Measurements from ENCODE around the gene CD1E.

The CD1E gene

DNA sequence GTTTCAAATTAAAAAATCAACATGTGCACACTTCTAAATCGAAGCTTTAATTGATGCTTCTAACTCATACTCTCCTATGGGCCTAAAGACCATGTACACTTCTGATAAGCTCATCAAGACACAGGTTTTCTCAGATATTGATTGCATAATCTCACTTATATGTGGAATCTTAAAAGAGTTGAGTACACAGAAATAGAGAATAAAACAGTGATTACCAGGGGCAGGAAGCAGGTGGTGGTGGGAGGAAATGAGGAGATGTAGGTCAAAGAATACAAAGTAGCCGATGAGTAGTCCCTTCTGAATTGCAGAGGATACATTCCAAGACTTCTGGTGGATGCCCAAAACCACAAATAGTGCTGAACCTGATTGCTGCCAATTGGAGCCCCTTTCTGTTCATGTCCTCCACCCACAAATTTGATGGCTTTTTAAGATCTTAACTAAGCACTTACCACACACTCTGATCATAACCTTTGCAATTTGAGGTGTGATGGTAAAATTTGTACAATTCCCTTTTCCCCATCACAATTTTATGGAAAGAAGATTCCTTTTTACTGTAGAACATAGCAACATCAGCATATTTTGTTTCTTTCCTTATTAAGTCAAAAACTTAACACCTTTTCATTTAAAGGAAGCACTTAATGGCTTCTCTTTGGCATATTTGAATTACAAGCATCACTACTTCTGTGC, 19.0 kb upstream of the CD1E start:
- TF ChIP-seq GATA2 (IDR thresholded peaks at IDR 0.05; ENCODE audit: low read depth, low read length) (no peak), GATA3 (IDR thresholded peaks at IDR 0.05; ENCODE audit: low read depth, low read length) (no peak)

DNA sequence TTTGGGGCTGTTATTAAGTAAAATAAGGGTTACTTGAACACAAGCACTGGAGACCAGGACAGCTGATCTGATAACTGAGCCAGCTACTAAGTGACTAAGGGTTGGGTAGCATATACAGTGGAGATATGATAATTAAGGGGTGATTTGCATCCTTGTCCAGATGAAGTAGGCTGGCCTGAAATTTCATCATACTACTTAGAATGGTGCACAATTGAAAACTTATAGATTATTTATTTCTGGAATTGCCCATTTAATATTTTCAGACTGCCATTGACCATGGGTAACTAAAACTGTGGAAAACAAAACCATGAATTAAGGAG, 18.5 kb upstream of the CD1E start:
- TF ChIP-seq GATA3 (IDR thresholded peaks at IDR 0.05; ENCODE audit: low read depth, low read length), result no peak
- no peak for TF ChIP-seq GATA2 (IDR thresholded peaks at IDR 0.05; ENCODE audit: low read depth, low read length)

DNA sequence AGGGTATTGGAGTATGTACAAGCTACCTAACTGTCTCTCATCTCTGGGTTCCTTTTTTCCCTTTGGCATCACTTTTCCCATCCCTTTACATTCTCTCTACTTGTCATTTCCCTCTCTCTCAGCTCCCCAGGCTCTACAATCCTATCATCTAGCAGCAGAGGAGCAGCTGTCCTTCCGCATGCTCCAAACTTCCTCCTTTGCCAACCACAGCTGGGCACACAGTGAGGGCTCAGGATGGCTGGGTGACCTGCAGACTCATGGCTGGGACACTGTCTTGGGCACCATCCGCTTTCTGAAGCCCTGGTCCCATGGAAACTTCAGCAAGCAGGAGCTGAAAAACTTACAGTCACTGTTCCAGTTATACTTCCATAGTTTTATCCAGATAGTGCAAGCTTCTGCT, 561 bp downstream of the CD1E start:
- no peak for TF ChIP-seq GATA2 (IDR thresholded peaks at IDR 0.05; ENCODE audit: low read depth, low read length)
- no peak for TF ChIP-seq GATA3 (IDR thresholded peaks at IDR 0.05; ENCODE audit: low read depth, low read length)

GRCh38 chr1:158355773-158356285, 2.1 kb downstream of the CD1E start:
- no peak for TF ChIP-seq GATA3 (IDR thresholded peaks at IDR 0.05; ENCODE audit: low read depth, low read length)
- no peak for TF ChIP-seq GATA2 (IDR thresholded peaks at IDR 0.05; ENCODE audit: low read depth, low read length)

DNA sequence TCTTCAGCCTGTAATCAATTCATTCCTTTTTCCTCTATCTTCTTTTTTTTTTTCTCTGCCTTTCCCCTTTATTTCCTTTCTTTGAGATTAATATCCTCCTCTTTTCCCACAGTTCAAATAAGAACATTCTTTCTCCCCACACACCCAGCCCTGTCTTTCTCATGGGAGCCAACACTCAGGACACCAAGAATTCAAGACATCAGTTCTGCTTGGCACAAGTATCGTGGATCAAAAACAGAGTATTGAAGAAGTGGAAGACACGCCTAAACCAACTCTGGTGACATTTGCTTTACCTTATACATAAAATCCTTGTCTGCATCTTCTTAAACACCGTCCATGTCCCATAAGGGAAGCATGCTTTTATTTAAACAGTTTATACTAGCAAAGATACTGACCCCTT, 2.9 kb downstream of the CD1E start:
- TF ChIP-seq GATA3 (IDR thresholded peaks at IDR 0.05; ENCODE audit: low read depth, low read length) (no peak), GATA2 (IDR thresholded peaks at IDR 0.05; ENCODE audit: low read depth, low read length) (no peak)

- no peak for TF ChIP-seq GATA3 (IDR thresholded peaks at IDR 0.05; ENCODE audit: low read depth, low read length)
- TF ChIP-seq GATA2 (IDR thresholded peaks at IDR 0.05; ENCODE audit: low read depth, low read length), result no peak
These were observed 3.7 kb downstream of the CD1E start for GRCh38 chr1:158357441-158357840.

DNA sequence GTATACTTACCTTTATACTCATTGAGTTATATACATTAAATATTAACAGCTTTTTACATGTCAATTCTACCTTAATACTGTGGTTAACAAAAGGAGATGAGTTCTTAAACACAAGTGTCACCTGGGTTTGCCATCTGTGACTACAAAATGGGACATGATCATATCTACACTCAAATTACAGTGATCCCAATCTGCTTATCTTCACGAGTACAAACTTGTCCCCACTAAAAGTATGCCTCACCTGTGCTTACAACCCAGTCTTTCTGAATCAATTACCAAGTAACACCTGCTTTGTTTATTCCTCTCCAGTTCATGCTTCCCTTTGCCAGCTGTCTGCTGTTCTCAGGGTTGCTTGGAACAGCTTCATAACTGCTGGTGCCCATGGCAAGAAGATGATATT, 8.8 kb downstream of the CD1E start:
- TF ChIP-seq GATA3 (IDR thresholded peaks at IDR 0.05; ENCODE audit: low read depth, low read length) (no peak), GATA2 (IDR thresholded peaks at IDR 0.05; ENCODE audit: low read depth, low read length) (no peak)

GRCh38 chr1:158362941-158363340, 9.2 kb downstream of the CD1E start:
- TF ChIP-seq GATA3 (IDR thresholded peaks at IDR 0.05; ENCODE audit: low read depth, low read length), result no peak
- no peak for TF ChIP-seq GATA2 (IDR thresholded peaks at IDR 0.05; ENCODE audit: low read depth, low read length)

- TF ChIP-seq GATA3 (IDR thresholded peaks at IDR 0.05; ENCODE audit: low read depth, low read length) (no peak), GATA2 (IDR thresholded peaks at IDR 0.05; ENCODE audit: low read depth, low read length) (no peak)
These were observed 13.1 kb downstream of the CD1E start for GRCh38 chr1:158366783-158367182.

- TF ChIP-seq GATA3 (IDR thresholded peaks at IDR 0.05; ENCODE audit: low read depth, low read length) (no peak), GATA2 (IDR thresholded peaks at IDR 0.05; ENCODE audit: low read depth, low read length) (no peak)
These were observed 17.7 kb downstream of the CD1E start for GRCh38 chr1:158371188-158371953.

DNA sequence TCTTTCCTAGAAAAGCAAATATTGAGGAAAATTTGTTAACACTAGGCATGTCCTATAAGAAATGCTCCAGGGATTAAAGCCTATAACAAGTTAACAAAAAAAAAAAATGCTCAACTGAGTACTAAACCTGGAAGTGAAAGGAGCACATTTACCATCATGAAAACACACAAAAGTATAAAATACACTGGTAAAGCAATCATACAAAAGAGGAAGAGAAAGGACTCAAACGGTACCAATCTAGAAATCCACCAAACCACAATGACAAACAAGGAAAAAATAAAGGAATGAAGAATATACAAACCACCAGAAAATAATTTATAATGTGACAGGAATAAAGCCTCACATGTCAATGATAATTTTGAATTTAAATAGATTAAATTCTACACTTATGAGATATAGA, 21.2 kb downstream of the CD1E start:
- TF ChIP-seq GATA3 (IDR thresholded peaks at IDR 0.05; ENCODE audit: low read depth, low read length) (no peak), GATA2 (IDR thresholded peaks at IDR 0.05; ENCODE audit: low read depth, low read length) (no peak)

DNA sequence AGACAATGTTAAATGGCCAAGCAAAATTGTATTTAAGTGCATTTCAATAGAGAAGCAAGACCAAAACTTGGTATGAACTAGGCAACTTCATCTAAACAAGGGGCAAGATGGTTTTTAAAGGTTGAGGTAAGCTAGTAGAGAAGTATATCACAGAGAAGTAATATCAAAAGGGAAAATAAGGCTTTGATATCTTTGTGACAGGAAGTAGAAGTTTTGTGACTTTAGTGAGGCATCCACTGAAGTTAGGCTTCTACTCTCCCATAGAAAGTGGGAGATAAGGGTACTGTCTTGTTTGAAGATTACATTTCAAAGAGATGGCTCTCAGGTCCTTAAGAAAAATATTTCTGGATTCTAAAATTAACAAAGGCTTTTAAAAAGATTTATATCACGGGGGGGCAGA, 36.6 kb downstream of the CD1E start:
- no peak for TF ChIP-seq GATA2 (IDR thresholded peaks at IDR 0.05; ENCODE audit: low read depth, low read length)
- no peak for TF ChIP-seq GATA3 (IDR thresholded peaks at IDR 0.05; ENCODE audit: low read depth, low read length)

GRCh38 chr1:158391099-158391498, 37.4 kb downstream of the CD1E start:
- TF ChIP-seq GATA3 (IDR thresholded peaks at IDR 0.05; ENCODE audit: low read depth, low read length) (no peak), GATA2 (IDR thresholded peaks at IDR 0.05; ENCODE audit: low read depth, low read length) (no peak)

DNA sequence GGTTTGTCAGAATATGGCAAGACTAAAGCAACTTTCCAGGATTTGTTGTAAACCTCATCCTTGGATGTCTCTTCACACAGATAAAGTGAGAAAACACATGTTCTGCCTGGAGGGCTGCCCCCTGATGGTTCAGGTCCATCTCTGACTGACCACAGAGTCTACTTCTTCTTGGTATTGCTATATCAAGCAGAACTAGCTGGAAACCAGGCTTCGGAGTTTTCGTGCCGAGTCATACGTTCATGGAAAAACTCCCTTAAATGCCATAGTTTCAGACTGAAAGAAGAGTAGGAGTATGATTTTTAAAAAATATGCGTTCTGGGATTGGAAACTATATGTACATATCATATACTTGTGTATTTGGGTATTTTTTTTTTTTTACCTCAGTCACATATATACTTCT, 39.8 kb downstream of the CD1E start:
- no peak for TF ChIP-seq GATA3 (IDR thresholded peaks at IDR 0.05; ENCODE audit: low read depth, low read length)
- no peak for TF ChIP-seq GATA2 (IDR thresholded peaks at IDR 0.05; ENCODE audit: low read depth, low read length)

GRCh38 chr1:158396646-158397045, 43.0 kb downstream of the CD1E start:
- TF ChIP-seq GATA3 (IDR thresholded peaks at IDR 0.05; ENCODE audit: low read depth, low read length), result no peak
- no peak for TF ChIP-seq GATA2 (IDR thresholded peaks at IDR 0.05; ENCODE audit: low read depth, low read length)

Data from SH-SY5Y (cell line).